Pons (tissue), 1 donor: Measurements from ENCODE around the gene CEMP1.

ENCODE experiments used
- DNase-seq: peaks from one replicate; pipeline ENCODE4 v3.0.0-alpha.2; 2016; ENCODE audit warnings: low spot score

The CEMP1 gene

DNA sequence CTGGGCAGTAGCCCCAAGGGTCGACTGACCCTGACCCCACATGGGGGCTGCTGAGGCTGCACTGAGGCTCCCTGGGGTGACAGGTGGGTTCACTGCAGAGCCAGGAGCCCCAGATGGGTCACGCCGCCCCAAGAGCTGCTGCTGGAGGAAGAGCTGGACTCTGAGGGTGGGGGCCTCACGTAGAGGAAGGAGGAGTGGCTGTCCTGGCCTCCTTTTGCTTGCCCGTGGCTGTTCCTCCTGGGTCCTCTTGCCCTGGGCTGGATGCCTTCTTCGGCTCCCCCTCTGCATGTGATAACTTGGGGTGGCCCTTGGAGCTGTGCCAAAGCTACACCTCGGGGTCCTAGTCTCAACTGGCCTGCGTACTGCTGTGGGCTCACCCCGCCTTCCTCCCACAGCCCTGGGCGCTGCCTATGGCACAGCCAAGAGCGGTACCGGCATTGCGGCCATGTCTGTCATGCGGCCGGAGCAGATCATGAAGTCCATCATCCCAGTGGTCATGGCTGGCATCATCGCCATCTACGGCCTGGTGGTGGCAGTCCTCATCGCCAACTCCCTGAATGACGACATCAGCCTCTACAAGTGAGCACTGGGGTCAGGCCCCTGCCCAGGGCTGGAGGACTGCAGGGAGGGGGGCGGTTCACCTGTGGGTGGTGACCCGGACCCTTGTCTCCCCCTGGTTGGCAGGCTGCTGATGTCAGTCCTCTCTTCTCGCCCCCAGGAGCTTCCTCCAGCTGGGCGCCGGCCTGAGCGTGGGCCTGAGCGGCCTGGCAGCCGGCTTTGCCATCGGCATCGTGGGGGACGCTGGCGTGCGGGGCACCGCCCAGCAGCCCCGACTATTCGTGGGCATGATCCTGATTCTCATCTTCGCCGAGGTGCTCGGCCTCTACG lies 12.1 kb downstream of the CEMP1 start:
- no peak for DNase-seq

DNA sequence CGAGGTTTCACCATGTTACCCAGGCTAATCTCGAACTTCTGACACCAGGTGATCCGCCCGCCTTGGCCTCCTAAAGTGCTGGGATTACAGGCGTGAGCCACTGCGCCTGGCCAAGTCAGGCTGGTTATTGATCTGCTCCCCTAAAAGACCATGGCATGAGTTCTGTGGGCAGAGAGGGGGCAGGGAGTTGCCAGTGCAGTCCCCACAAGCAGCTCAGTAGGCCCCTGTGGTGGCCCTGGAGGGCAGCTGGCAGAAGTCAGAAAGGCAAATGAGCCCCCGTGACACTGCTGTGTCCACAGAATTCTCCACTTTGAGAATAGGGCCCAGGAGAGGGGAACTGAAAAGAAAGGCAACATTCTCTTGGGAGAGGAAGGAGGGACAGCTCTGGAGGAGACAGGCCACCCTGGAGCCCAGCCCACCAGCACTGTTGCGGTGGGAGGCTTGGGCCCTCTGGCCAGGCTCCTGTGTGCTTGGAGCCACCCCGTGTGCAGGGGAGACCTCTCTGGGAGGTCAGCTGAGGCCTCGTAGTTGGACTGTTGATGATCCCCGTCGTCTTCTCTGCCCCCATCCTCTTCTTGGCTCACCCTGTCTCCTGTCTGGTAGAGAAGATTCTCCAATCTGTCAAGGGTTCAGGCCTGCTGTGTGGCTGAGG lies 13.1 kb downstream of the CEMP1 start:
- no peak for DNase-seq

DNA sequence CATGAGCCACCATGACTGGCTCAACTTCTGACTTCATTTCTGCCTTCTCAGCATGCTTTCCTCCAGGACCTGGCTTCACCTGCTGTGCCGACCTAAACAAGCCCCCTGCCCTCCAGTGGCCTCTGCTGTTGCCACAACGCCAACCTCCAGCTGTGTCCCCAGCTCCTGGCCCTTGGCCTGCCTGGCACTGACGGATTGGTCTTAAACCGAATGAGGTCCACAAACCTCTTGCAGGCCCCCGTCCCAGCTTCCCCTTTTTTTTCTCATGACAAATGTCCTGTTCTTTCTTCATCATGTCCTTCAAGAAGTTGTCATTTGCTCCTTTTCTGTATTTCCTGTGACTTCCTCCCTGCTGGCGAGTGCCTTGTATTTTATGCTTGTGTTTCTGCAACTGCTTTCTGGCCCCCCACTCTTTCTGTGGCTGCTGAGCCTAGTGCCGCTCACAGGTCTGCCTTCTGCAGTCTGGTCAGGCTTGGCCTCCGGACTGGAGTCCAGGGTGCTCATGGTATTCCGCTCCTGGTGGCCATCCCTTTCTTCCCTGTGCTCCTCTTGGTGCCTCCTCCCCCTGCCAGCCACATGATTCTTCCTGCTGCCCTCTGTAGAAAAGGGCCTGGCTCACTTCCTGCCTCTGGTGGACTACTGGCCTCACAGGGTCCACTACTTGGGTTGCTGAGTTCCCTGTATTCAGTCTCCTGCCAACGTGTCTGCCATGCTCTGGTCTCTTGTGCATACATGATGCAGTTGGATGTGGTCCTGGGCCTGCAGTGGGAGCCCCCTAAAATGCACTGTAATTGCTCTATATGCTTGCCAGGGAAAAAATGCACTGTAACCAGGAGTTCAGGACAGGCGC lies 14.6 kb downstream of the CEMP1 start:
- no peak for DNase-seq

DNA sequence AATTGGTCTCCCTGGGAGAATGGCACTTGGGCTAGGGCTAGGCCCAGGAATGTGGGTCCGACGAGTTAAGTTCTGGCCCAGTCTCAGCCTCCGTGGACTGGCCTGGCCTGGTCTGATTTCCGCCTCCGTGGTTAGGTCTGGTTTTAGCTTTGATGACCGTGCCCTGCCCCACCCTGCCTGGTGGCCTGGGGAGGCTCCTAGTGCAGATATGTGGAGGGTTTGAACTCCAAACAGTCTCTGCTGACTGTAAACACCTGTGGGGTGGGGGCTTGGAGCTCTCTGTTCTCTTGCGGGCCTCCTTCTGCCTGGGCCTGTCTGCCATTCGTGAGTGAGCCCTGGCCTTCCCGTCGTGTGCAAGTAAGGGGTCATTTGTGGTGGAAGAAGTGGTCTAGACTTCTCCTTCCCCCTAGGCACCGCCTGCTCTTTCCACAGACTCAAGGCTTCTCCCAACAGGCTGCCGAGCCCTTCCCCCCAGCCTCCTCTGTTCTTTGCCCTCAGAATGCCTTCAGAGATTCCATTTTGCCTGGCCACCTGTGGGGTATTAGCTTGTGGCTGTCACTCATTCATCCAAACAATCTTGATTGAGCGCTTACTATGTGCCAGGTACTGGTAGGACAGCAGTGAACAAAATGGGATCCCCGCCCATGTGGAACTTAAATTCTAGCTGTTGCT lies 15.9 kb downstream of the CEMP1 start:
- no peak for DNase-seq

DNA sequence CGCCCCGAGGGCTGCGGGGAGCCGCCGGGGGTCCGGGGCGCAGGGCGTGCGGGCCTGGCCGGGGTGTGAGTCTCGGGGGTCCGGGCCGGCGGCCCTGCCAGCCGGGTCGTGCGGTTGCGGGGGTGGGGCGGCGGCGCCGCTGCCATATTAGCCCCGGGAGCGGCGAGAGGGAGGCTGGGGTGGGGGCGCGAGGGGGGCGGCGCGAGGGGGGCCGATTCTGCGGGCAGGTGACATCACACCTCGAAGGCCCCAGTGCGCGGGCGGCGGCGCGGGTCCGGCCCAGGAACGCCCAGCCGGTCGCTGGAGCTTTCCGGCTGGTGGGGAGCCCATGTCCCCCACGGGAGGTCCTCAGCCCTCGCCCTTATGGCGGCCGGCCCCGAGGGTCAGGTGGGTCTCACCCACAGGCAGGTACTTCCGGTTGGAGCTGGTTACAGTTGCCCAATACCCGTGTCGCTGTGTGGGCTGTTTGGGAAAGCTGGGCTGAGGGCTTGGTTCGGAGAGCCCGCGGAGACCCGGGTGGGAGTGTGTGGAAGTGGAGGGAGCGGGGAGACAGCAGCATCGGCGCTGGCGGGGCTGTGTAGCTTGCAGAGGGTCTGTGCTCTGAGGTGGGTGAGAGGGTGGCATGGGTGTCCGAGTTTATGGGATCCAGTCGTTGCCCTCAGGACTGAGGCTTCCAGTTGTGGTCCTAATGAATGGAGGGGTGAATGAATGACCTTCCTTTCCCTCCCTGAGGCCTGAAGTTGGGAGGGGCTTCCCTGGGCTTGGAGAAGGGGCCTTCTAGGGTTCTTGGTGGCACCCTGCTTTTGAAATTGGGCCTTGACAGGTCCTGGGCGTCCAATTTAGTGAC lies 16.7 kb downstream of the CEMP1 start:
- no peak for DNase-seq

DNA sequence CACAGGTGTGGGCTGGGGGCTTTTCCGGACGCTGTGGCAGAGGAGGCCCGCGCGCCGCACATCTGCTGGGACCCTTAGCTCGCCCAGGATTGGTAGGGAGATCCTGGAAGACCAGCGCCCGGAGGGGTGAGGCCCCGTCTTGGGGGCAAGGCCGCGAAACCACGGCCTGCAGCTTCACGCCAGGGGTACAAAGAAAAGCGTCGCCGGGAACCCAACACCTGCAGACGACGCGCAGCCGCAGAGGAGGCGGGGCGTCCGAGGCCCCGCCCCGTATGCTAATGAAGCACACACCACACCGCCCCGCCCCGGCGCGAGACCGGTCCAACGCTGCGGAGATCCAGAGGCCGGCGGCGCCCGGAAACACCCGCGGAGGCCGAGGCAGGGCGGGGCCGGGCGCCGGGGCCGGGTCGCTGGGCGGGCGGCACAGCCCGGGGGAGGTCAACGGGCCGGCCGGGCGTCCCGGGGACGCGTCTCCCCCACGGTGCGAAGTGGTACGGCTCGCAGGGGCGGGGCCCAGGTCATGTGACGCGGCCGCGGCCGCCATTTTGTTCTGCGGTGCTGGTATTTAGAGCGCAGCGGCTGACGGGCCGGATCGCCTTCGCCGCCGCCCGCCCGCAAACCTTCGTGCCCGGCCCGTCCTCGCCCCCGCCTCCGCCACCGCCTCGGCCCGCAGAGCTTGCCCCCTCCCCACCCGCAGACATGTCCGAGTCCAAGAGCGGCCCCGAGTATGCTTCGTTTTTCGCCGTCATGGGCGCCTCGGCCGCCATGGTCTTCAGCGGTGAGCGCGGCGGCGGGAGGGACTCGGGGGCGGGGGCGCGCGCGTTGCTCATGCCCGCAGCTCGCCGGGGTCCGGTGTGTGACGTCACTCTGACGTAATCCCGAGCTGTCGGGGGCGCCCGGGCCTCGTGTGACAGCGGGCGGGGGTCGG lies 17.5 kb downstream of the CEMP1 start, which contains the start of gene ATP6V0C:
Gene ATP6V0C (plus strand): TSS at position 548 of the 928 bp plus-strand sequence. CDS start 152 bp downstream, at position 700.
- DNase-seq, result peak; percentile 87

DNA sequence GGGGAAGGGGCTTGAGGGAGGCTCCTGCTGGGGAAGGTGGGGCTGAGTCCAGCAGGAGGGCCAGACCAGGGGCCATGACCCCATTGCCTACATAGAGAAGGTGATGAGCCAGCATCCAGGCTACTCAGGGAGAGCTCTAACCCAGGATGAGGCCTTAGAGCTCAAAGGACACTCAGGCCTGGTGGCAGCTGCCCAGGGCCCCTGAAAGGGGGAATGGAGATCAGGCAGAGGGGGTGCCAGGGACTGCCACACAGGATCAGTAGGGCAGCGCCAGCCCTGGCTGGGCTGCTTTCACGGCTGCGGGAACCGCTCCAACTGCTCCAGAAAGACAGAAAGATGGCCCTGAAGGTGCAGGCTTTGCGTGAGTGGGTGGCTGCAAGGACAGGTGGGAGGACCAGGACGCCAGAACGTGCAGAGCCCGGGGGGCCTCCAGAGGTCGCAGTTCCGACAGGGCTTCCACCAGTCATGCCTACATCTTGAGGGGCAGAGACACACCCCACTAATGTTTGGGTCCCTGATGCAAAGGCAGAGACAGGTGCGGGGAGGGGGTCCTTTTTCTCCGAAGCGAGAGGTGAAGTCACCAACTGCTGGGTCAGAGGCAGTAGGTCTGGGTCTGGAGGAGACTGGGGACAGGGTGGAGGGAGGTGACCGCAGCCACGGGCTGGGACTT lies 18.3 kb downstream of the CEMP1 start:
- no peak for DNase-seq

DNA sequence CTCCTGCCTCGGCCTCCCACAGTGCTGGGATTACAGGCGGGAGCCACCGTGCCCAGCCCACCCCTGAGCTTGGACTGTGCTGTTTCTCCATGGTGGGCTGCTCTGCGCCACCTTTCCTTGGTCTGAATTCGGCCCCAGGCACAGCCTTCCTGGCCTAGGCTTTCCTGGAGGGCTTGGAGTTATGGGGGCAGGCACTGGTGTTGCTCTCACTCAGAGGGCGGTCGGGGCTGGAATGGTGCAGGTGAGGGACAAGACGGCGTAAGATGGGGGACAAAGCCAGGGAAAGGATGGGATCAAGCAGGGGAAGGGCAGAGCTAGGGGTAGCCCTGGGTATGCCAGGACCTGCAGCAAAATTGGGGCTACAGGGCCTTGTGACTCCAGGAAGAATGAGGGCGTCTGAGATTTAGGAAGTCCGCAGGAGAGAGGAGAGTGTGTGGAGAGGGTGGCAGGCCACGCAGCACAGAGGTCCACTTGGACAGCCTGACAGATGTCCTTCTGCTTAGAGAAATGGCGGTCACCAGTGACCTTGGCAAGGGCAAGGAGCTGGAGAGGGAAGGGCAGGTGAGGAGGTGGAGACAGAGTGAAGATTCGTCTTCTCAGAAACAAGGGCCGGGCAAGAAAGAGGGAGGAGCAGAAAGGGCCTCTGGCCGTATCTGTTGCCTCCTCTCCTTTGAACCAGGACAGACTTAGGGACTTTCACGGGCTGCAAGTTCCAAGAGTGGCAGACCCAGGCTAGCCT lies 19.0 kb downstream of the CEMP1 start:
- no peak for DNase-seq

DNA sequence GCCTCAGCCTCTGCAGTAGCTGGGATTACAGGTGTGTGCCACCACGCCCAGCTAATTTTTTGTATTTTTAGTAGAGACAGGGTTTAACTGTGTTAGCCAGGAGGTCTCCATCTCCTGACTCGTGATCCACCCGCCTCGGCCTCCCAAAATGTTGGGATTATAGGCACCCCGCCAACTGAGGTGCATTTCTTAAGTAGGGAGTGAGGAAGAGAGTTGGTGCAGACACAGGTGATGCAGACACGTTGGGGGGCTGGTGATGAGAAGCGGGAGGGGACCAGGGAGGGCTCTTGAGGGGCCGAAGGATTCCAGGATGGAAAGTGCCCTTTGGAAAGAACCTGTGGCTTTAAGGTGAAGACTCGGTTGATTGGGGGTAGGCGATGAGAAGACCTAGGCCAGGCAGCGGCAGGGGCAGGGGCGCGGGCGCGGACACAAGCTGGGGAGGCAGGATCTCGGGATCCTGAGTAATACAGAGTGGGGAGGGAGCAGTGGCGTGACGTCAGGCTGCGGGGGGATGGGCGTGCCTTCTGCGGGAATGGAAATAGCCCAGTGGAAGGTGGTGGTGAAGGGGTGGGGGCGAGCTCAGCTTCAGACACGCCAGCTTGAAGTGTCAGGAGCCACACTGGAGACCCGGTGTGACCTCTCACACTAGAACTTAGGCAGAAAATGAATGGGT lies 19.9 kb downstream of the CEMP1 start:
- no peak for DNase-seq

DNA sequence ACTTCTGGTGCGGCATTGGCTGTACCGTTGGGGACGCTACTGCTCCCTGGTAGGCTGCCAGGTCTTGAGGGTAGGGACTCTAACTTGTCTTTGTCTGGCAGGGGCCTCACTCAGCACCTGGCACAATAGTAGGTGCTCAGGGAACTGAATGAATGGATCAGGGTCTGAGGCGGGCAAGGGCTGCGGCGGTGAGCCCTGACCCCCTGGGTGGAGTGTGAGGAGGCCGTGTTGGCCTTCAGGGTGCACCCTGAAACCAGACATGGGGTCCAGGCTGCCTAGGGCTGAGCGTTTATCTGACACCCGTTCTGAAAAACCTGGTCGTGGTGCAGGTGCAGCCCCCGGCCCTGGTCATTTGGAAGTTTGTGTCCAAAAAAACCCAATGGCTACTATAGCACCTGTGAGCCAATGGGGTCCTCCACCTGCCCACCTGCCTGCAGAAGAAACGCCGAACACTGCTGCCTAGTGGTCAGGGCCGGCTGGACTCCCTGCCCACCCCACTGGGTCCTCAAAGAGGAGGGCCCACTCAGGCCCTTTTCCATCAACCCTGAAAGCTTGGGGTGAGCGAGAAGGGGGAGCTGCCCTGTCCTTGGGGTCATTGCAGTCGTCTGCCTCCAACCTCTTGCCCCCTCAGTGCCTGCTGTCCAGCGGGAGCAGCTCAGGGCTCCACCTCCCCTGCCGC lies 22.3 kb downstream of the CEMP1 start:
- DNase-seq, result no peak

DNA sequence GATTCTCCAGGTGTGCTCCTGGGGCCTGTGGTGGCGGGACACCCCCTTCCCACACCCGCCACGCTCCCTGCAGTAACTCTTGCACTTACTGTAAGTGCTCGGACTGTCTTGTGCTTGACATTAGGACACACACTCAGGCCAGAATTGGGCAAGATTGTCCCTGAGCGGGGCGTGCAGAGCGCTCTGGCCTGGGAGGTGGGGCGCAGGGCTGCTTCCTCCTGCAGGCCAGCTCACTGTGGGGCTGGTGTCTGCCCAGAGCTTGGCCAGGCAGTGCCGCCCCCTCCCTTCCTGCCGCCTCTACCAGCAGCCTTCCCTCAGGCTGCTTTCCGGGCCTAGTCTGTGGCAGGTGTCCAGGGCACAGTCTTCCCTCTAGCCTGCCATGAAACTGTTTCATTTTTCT lies 23.5 kb downstream of the CEMP1 start:
- peak; percentile 33 for DNase-seq

DNA sequence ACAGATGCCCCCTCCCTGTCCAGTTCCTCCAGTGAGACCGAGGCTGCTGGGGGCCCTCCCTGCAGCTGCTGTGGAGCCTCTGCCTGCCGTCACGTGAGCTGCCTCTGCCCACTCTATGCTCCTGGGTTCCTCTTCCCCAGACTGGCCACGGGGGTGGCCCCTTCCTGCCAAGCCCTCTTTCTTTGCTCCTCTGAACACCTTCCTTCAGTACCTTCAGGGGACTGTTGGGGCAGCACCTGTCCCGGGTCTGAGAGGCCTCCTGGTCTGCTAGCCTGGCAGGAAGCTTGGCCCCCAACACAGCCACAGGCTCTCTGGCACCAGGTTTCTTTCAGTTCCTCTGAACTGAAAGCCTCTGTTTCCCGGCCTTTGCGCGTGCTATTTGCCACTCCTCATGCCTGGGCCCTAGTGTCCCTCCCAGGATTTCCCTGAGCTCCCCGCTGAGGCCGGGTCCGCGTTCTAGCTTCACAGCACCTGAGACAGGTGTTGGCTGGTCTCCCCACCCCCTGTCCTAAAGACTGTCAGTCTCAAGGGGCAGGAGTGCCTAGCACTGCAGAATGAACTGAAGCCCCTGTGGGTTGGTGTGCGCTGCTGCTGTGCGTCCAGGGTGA lies 24.1 kb downstream of the CEMP1 start:
- DNase-seq, result peak; percentile 55

DNA sequence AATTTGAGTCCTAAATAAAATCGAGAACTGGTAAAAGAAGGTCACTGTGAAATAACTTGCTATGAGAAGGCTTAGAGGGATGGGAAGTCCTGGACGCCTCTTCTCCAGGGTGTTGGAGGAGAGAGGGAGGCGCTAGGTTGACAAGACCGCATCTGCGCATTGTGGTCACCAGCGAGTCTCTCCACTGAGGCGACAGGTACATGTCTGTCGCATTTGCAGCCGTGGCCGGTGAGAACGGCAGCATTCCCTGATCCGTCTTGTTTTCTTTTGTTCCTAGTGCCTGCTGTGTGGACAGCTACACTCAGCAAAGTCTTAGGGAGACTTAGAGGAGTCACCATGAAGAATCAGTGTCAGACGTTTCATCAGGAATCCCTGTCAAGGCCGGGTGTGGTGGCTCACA lies 25.5 kb downstream of the CEMP1 start:
- DNase-seq, result no peak

DNA sequence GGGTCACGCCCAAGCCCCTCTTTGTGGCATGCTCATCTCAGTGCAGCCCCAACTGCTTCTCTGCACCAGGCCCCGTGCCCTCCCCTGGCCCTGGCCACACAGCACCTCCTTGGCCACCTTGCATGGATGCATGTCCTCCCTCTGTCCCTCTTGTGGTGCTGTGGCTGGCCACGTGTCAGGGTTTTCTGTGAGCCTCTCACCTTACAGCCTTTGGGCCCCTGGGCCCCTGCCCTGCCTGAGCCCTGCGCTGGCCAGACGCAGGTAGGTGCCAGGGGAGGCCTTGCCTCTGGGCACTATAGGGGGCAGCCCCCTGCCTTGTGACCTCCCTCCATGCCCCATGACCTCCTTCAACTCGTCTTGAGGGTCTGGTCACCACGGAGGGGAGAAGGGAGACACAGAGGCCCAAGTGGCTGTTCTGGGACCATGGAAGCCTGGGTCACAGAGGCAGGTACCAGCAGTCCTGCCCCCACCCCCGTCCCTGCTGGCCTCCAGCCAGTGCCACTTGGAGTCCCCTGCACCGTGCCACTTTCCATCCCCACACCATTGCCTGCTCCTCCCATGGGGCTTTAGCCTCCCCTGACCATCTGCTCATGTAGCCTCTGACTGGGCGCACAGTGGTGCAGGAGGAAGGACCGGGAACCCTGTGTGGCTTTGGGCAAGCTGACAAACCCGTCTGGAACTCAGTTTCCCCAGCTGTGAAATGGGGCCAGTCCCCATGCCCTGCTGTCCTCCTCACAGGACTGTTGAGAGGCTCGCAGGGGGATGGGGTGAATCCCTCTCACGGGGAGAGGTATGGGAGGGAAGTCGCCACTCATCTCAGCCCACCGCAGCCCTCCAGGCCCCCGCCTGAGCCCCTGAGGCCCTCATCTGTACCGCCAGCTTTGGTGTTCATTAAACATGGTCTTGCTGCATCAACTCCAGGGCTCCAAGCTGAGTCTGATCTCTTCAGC lies 29.0 kb downstream of the CEMP1 start:
- no peak for DNase-seq

DNA sequence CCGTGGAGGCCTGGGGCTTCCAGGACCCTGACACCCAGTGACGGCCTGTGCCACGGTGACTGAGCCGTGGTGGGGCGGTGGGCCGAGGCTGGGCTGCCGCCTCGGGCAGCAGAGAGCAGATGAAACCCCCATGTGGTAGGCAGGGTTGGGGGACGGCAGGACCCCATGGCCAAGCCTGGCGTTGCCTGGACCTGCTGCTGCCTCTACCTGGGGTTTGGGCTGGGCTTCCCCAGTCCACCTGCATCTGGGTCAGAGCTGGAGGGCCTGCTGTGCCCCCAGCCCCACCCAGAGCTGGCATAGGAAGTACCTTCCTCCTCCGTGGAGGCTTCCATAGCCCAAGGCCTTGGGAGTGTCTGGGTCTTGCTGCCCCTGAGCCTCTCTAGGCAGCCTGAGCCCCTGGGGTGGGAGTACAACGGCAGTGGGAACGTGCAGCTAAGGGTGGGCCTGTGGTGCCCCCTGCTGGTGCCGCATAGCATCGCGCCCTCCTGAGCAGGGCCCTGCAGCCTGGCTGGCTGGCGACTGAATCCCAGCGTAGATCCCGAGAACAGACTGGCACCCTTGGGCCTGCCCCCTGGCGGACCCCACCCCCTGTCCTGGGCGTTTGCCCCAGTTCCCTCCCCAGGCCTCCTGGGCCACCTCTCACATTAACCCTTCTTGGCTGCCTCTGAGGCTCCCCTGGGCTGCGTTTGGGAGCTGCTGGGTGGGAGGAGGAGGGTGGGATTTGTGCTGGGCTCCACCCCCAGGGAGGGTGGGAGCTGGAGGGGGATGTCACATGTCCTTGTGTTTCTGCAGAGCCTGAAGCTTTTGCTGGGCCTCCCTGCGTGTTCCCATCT lies 30.1 kb downstream of the CEMP1 start:
- peak; percentile 81 for DNase-seq
